NCI-H774 (cell line): ENCODE measurements around the gene CRIP1.

ENCODE experiments used
- DNase-seq: peaks from one replicate; lab custom pipeline; 2025; lab: John Stamatoyannopoulos, UW

CRIP1 gene

DNA sequence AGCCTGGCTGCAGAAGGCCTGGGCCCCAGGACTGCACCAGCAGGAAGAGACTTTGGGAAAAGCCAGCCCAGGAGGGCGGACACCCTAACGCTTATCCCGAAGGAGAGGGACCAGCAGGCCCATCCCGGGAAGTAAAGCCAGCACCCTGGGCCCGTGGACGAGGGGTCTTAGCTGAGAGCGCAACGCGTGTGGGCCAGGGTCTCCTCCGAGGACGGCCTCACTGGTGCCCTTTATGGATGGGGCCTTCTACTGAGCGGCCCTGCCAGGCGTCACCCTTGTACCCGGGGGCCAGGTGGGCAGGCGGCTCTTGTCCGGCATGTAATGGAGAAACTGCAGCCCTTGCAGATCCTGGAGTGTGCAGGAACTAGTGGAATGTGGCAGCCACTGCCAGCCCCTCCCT is 18.4 kb downstream of the CRIP1 start:
- no peak for DNase-seq

DNA sequence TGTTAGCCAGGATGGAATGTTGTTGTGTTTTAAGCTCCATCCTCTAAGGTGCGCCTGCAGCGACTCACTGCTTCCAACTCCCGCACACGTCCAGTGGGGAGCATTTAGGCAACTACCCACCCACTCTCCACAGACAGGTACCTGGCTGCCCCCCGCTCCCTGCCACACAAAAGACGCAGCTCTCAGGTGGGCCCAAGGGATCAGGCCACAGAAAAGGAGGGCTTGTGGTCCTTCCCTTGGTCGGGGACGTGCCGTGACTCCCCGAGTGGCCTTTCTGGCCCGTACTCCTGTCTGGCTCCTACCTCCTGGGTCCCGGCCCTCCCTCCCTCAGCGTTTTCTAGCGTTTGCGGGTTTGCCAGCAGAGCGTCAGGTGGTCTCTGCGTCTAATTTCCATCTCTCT is 20.6 kb downstream of the CRIP1 start:
- DNase-seq, result no peak

GRCh38 chr14:105508069-105508468 is 21.4 kb downstream of the CRIP1 start:
- DNase-seq, result no peak

GRCh38 chr14:105508601-105509000 is 21.9 kb downstream of the CRIP1 start:
- no peak for DNase-seq

GRCh38 chr14:105517096-105517495 is 30.4 kb downstream of the CRIP1 start:
- DNase-seq, result no peak

- no peak for DNase-seq
Observed at GRCh38 chr14:105519946-105520698, 33.4 kb downstream of the CRIP1 start.

GRCh38 chr14:105525326-105525725 is 38.6 kb downstream of the CRIP1 start:
- no peak for DNase-seq

DNA sequence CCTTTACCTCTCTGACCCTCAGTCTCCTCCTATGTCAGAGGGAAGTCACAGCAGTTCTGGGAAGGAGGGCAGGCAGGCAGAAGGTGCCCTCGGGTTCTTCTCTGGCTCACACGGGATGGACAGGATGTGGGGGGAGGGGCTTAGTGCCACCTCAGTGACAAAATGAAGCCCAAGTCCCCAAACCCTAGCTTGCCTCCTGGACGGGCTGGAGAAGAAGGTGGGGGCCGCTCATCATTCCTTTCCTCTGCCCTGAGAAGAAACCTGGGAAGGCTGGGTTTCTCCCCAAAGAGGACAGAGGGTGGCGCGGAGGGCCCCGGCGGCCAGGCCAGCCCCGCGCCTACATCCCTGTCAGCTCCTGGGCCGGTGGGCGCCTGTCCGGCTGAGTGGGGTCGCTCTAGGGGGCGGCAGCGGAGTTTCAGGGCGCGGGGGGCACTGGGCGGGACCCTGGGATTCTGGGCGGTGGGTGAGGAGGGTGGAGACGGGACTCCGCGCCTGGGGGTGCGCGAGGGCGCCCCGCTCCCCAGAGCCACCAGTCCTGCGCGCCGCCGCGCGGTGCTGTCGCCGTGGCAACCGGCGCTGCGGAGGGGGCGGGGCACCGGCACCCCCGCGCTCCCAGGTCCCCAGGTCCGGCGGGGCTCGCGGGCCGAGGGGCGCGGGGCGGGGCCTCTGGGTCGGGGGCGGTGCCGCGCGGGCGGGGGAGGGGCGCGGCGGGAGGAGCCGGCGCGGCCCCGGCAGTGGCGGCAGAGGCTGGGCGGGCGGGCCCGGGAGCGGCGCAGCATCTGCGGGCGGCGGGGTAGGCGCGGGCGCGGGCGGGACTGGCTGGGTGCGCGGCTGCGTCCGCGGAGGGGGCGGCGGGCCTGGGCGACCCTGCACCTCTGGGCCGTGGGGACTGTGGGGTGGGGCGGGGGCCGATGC is 39.4 kb downstream of the CRIP1 start, which contains the start of gene TMEM121:
TMEM121 (plus strand) TSS at position 723 of the 915 bp plus-strand sequence. CDS start 2,252 bp downstream, outside the sequence.
- peak; percentile 9 for DNase-seq

GRCh38 chr14:105526776-105527380 is 40.2 kb downstream of the CRIP1 start:
- no peak for DNase-seq

GRCh38 chr14:105527381-105527825 is 40.7 kb downstream of the CRIP1 start:
- DNase-seq, result no peak

- peak; percentile 57 for DNase-seq
Observed at GRCh38 chr14:105527826-105528585, 41.3 kb downstream of the CRIP1 start.

- no peak for DNase-seq
Observed at GRCh38 chr14:105528586-105529318, 42.1 kb downstream of the CRIP1 start.

DNA sequence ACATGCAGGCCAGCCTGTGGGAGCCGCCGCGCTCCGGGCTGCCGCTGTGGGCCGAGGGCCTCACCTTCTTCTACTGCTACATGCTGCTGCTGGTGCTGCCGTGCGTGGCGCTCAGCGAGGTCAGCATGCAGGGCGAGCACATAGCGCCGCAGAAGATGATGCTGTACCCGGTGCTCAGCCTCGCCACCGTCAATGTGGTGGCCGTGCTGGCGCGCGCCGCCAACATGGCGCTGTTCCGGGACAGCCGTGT is 42.6 kb downstream of the CRIP1 start:
- no peak for DNase-seq

GRCh38 chr14:105529569-105530284 is 43.0 kb downstream of the CRIP1 start:
- no peak for DNase-seq

GRCh38 chr14:105530285-105531087 is 43.8 kb downstream of the CRIP1 start:
- DNase-seq, result no peak

DNA sequence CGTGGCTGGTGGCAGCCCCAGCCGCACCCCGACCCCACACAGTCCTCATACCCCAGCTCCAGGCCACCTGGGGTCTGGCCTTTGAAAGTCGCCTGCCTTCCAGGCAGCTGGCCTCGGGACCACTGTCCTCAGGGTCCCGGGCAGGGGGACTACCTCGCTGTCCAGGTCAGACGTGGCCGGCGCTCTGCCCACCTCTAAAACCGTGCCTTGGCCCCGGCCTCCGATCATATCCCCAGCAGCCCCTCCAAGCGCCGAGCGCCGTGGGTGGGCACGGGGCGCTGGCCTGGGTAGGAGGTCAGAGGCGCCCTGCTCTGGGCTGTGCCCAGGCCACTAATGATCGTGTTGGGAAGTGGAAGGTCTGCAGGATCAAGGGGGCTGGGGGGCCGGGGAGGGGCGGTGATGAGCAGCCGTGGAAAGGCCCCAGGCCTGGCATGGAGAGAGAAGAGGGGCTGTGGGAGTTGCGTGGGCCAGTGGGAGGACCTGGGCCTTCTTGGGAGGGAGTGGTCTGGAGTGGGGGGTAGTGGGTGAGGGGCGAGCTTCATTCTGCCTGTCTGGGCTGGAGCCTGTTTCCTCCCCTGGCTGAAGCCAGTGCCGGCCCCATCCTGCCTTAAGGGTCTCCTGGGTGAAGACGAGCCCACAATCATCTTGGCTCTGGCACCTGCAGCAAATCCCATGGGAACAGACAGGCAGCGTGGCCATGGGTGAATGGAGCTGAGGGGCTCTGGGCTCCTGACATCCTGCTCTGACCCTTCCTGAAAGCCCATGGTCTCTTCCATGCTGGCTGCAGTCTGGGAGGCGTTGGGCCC is 44.6 kb downstream of the CRIP1 start:
- DNase-seq, result no peak

GRCh38 chr14:105531894-105532623 is 45.4 kb downstream of the CRIP1 start:
- DNase-seq, result no peak

DNA sequence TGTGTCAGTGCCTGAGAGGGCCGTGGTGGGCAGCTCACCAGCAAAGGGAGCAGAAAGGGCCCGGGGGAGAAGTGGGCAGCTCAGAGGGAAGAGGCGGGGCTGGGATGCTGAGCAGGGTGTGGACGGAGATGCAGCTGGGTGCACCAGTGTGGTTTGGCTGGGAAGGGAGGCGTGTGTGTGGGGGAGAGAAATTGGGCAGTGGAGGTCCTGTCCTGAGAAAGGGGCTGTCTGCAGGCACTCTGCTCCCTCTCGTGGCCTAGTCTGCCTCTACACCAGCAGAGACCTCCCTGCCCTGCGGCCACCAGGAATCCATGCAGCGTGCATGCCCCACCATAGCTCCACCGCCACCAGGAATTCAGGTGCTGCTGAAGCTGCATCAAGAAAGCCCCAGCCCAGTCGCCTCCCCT is 46.1 kb downstream of the CRIP1 start:
- DNase-seq, result no peak
